GM10266 (cell line): Measurements from ENCODE around the gene EPHB2.
"Not testable (repeated sequence)": the region's sequence is repeated elsewhere in the genome, so short reads cannot be mapped to it uniquely, and the experiment has no call there.

Experiments
- DNase-seq: peaks from one replicate; pipeline ENCODE4 v3.0.0; 2012; ENCODE audit errors: extremely low spot score
- CTCF ChIP-seq: IDR thresholded peaks from 2 replicates; pipeline ENCODE4 v1.5.1; 2012; ENCODE audit warnings: mild to moderate bottlenecking, low read depth; ENCODE audit not compliant: control insufficient read depth, insufficient read depth; ENCODE audit errors: missing control alignments

Gene EPHB2

DNA sequence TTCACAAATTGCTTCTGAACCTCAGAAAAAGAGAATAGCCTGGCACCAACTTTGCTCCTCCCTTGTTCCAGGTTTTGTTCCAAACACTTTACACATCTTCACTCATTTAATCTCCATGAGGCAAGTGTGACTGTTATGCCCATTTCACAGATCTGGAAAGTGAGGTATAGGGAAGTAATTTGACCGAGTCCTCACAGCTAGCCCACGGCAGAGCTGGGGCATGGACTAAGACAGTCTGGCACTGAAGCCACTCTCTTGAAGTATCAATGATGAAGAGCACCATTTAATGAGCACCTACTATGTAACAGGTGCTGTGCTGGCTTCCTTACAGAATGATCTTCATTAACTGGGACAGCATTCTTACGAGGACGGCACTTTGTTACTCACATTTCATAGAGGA, 38.6 kb upstream of the EPHB2 start:
- DNase-seq = no peak
- no peak for TF ChIP-seq CTCF

- peak; percentile 67 for DNase-seq
- peak; percentile 67 for TF ChIP-seq CTCF
Observed at GRCh38 chr1:22673486-22674409, 36.9 kb upstream of the EPHB2 start.

DNA sequence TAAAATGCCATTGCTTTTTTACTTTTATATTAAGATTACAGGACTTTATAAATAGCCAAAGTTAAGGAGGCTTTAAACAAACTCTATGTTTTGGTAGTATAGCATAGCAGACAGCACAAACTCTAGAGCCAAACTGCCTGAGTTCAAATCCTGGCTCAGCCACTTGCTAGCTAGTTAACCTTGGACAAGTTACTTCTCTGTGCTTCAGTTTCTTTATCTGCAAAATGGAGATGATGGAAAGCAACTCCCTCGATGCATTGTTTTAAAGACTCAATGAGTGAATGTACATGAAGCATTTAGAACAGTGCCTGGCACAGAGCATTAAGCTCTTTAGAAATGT, 36.3 kb upstream of the EPHB2 start:
- DNase-seq = no peak
- TF ChIP-seq CTCF = no peak

- DNase-seq = not testable (repeated sequence)
Observed at GRCh38 chr1:22676151-22676550, 34.5 kb upstream of the EPHB2 start.

GRCh38 chr1:22676916-22677583, 33.6 kb upstream of the EPHB2 start:
- DNase-seq = no peak
- no peak for TF ChIP-seq CTCF

DNA sequence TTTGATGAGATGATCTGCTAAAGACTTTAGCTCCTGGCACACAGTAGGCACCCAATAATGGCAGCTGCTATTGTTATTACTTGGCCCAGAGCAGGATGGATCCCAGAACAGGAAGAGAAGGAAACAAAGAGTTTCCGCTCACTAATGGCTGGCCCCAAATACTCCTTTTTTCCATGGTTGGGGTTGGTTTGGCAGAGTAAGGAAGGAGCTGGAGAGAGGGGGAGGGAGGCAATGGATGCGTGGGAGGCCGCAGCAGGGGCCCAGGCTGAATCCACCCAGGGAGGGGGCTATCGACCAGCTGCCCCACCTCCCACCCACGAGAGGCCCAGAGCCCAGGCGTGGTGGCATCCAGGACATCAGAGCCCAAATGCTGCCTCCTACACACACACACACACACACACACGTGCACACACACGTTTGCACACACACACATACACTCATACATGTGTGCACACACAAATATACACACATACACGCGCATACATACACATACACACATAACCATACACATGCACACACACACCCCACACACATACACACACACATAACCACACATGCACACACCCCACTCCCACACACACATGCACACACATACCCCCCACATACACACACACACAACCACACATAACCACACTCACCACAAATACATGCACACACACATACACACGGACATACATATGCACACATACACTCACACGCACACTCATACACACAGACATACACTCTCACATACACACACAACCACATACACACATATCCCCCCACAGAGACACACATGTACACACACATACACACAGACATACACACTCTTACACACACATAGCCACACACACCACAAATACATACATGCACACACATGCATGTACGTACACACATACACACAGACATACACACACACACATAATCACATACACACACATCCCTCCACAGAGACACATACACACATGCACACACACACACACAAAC, 32.4 kb upstream of the EPHB2 start:
- DNase-seq = no peak
- TF ChIP-seq CTCF = no peak

DNA sequence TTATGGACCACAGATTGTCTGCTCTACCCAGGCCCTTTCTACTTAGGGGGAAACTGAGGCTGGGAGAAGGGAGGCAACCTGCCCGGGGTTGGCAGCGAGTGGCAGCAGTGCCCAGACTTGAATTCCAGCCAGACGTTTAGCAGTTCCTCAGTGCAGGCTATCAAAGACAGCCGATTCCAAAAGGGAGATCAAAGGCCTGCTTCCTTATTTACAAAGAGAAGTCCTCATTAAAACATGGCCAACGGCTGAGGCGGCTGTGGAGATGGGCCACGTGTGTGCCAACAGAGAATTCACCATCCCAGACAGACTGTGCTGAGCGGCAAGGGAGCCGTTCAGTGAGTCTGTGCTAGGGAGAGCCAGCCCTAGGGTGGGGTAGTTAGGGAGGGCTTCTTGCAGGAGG, 29.9 kb upstream of the EPHB2 start:
- no peak for DNase-seq
- no peak for TF ChIP-seq CTCF
